Astrocyte (in vitro differentiated cells and primary cell): ENCODE data around the gene C1QBP.

ENCODE experiments used
- CTCF ChIP-seq: IDR thresholded peaks from 2 replicates; pipeline ENCODE4 v1.5.1; 2011; ENCODE audit warnings: low read depth, mild to moderate bottlenecking, inconsistent platforms, low read length, moderate library complexity; ENCODE audit not compliant: insufficient read depth
- EZH2 ChIP-seq: IDR thresholded peaks from 2 replicates; pipeline ENCODE4 v1.6.1; 2012; ENCODE audit warnings: mild to moderate bottlenecking, low read length, inconsistent platforms; ENCODE audit not compliant: insufficient read depth

- TF ChIP-seq CTCF (no peak), EZH2 (no peak)
These were observed 19.5 kb downstream of the C1QBP start, which contains the start of gene NUP88 for GRCh38 chr17:5419356-5419958.
